BLaER1 treated with 17β-estradiol and CSF1 and Interleukin-3, amounts not matched to agents 10 nM and 100 nM (cell line): ENCODE results near the gene MAB21L4.

Experiments used
- H3K27ac ChIP-seq, 11 experiments: shearing (Covaris generic); formaldehyde crosslinking; 2 replicates each; pipeline ENCODE4 v1.8.1; 2022
- H3K27me3 ChIP-seq, 11 experiments: shearing (Covaris generic); formaldehyde crosslinking; 2 replicates each; pipeline ENCODE4 v1.8.1; 2022
- H3K36me3 ChIP-seq, 11 experiments: shearing (Covaris generic); formaldehyde crosslinking; 2 replicates each; pipeline ENCODE4 v1.8.1; 2022
- H3K4me1 ChIP-seq, 10 experiments: shearing (Covaris generic); formaldehyde crosslinking; 2 replicates each; pipeline ENCODE4 v1.8.1; 2022
- H3K4me2 ChIP-seq, 11 experiments: shearing (Covaris generic); formaldehyde crosslinking; 2 replicates each; pipeline ENCODE4 v1.8.1; 2022
- H3K4me3 ChIP-seq, 10 experiments: shearing (Covaris generic); formaldehyde crosslinking; 2 replicates each; pipeline ENCODE4 v1.8.1; 2022
- H3K9ac ChIP-seq, 11 experiments: shearing (Covaris generic); formaldehyde crosslinking; 2 replicates each; pipeline ENCODE4 v1.8.1; 2022
- H3K9me3 ChIP-seq, 11 experiments: shearing (Covaris generic); formaldehyde crosslinking; replicated peaks in 1 of 11; 2 replicates each; pipeline ENCODE4 v1.8.1; 2022
- H4K20me1 ChIP-seq, 11 experiments: shearing (Covaris generic); formaldehyde crosslinking; 2 replicates each; pipeline ENCODE4 v1.8.1; 2022
- Cebpa-rat ChIP-seq, 11 experiments: shearing (Covaris generic); IDR thresholded peaks; 2 replicates each; pipeline ENCODE4 v1.8.1; 2022

Gene MAB21L4

GRCh38 chr2:240895656-240896388 lies at the start of gene MAB21L4:
MAB21L4 (minus strand) TSS chr2:240896156; CDS start chr2:240895997, 159 bp downstream.
- H3K4me2 ChIP-seq, result peak within 1 kb of the TSS in 9 of 11 experiments; percentile 5 to 73 (median 61); a peak in 16 of 22 replicates
- peaks cover 7 to 45% (median 36%) of the 10 kb centered on the region in 10 experiments; a peak in 18 of 20 replicates for H3K4me1 ChIP-seq
- no peak for TF ChIP-seq Cebpa-rat (IDR thresholded peaks at IDR 0.05)
- no peaks in the 10 kb centered on the region for H3K27me3 ChIP-seq
- H3K36me3 ChIP-seq, result no peaks in the 10 kb centered on the region
- no peak within 1 kb of the TSS for H3K4me3 ChIP-seq
- H3K9me3 ChIP-seq, result 0 out of 22 replicates have a peak, but pooled peaks cover 0 to under 1% (median 0%) of the 10 kb centered on the region in 11 experiments
- H3K27ac ChIP-seq, result no peak within 1 kb of the TSS
- peaks cover 0 to 6% (median 0%) of the 10 kb centered on the region in 11 experiments; a peak in 4 of 22 replicates for H4K20me1 ChIP-seq
- H3K9ac ChIP-seq, result no peak within 1 kb of the TSS

GRCh38 chr2:240936106-240936505 lies 40.1 kb upstream of the MAB21L4 start:
- H3K27me3 ChIP-seq, result peaks cover 0 to 9% (median 0%) of the 10 kb centered on the region in 11 experiments; a peak in 1 of 22 replicates
- peaks cover 6 to 47% (median 43%) of the 10 kb centered on the region in 10 experiments; a peak in 18 of 20 replicates for H3K4me1 ChIP-seq
- no peak overlapping the region for H3K9ac ChIP-seq
- H3K36me3 ChIP-seq, result no peaks in the 10 kb centered on the region
- peaks cover 0 to 17% (median 5%) of the 10 kb centered on the region in 11 experiments; a peak in 6 of 22 replicates for H4K20me1 ChIP-seq
- H3K4me2 ChIP-seq, result no peak overlapping the region
- H3K9me3 ChIP-seq, result peaks cover 8 to 23% (median 18%) of the 10 kb centered on the region in 11 experiments; a peak in 18 of 22 replicates
- no peak overlapping the region for H3K4me3 ChIP-seq
- no peak overlapping the region for H3K27ac ChIP-seq
- TF ChIP-seq Cebpa-rat (IDR thresholded peaks at IDR 0.05), result no peak

- no peaks in the 10 kb centered on the region for H3K36me3 ChIP-seq
- peaks cover 8 to 23% (median 18%) of the 10 kb centered on the region in 11 experiments; a peak in 18 of 22 replicates for H3K9me3 ChIP-seq
- H3K27ac ChIP-seq, result no peak overlapping the region
- peak overlapping the region in 8 of 11 experiments; percentile 3 to 83 (median 76); a peak in 11 of 22 replicates for H3K4me2 ChIP-seq
- peaks cover 6 to 53% (median 45%) of the 10 kb centered on the region in 10 experiments; a peak in 18 of 20 replicates for H3K4me1 ChIP-seq
- H3K9ac ChIP-seq, result no peak overlapping the region
- peaks cover 0 to 17% (median 5%) of the 10 kb centered on the region in 11 experiments; a peak in 6 of 22 replicates for H4K20me1 ChIP-seq
- H3K27me3 ChIP-seq, result peaks cover 0 to 9% (median 0%) of the 10 kb centered on the region in 11 experiments; a peak in 1 of 22 replicates
- TF ChIP-seq Cebpa-rat (IDR thresholded peaks at IDR 0.05), result no peak
- no peak overlapping the region for H3K4me3 ChIP-seq
Measured at GRCh38 chr2:240935103-240935876, 39.3 kb upstream of the MAB21L4 start.

- Histone ChIP-seq H3K4me3 (no peak overlapping the region), H3K36me3 (no peaks in the 10 kb centered on the region), H4K20me1 (peaks cover 0 to 17% (median 5%) of the 10 kb centered on the region in 11 experiments; a peak in 6 of 22 replicates), H3K27me3 (peaks cover 0 to 9% (median 0%) of the 10 kb centered on the region in 11 experiments; a peak in 1 of 22 replicates), H3K9me3 (peaks cover 8 to 23% (median 18%) of the 10 kb centered on the region in 11 experiments; a peak in 18 of 22 replicates), H3K4me1 (peaks cover 6 to 53% (median 45%) of the 10 kb centered on the region in 10 experiments; a peak in 18 of 20 replicates), H3K4me2 (peak overlapping the region in 8 of 11 experiments; percentile 3 to 83 (median 76); a peak in 13 of 22 replicates), H3K9ac (no peak overlapping the region; a peak in 2 of 22 replicates), H3K27ac (no peak overlapping the region)
- TF ChIP-seq Cebpa-rat (IDR thresholded peaks at IDR 0.05), result no peak
Measured at GRCh38 chr2:240934701-240935102, 38.7 kb upstream of the MAB21L4 start.

GRCh38 chr2:240933966-240934700 lies 38.2 kb upstream of the MAB21L4 start:
- H4K20me1 ChIP-seq, result peaks cover 0 to 17% (median 5%) of the 10 kb centered on the region in 11 experiments; a peak in 6 of 22 replicates
- H3K9me3 ChIP-seq, result peaks cover 8 to 23% (median 18%) of the 10 kb centered on the region in 11 experiments; a peak in 18 of 22 replicates
- H3K27me3 ChIP-seq, result peaks cover 0 to 9% (median 0%) of the 10 kb centered on the region in 11 experiments; a peak in 1 of 22 replicates
- peak overlapping the region; percentile 46 to 83 (median 70); a peak in 21 of 22 replicates for H3K4me2 ChIP-seq
- no peak overlapping the region; a peak in 1 of 20 replicates for H3K4me3 ChIP-seq
- H3K27ac ChIP-seq, result no peak overlapping the region
- H3K9ac ChIP-seq, result peak overlapping the region in 1 of 11 experiments; percentile 41; a peak in 4 of 22 replicates
- H3K4me1 ChIP-seq, result peaks cover 6 to 53% (median 45%) of the 10 kb centered on the region in 10 experiments; a peak in 18 of 20 replicates
- no peak for TF ChIP-seq Cebpa-rat (IDR thresholded peaks at IDR 0.05)
- no peaks in the 10 kb centered on the region for H3K36me3 ChIP-seq

GRCh38 chr2:240933048-240933965 lies 37.4 kb upstream of the MAB21L4 start:
- H3K9me3 ChIP-seq, result peaks cover 8 to 21% (median 18%) of the 10 kb centered on the region in 11 experiments; a peak in 18 of 22 replicates
- no peak overlapping the region; a peak in 1 of 20 replicates for H3K4me3 ChIP-seq
- no peak overlapping the region for H3K27ac ChIP-seq
- no peaks in the 10 kb centered on the region for H3K36me3 ChIP-seq
- H3K4me1 ChIP-seq, result peaks cover 6 to 53% (median 45%) of the 10 kb centered on the region in 10 experiments; a peak in 18 of 20 replicates
- H3K9ac ChIP-seq, result peak overlapping the region in 1 of 11 experiments; percentile 41; a peak in 3 of 22 replicates
- H3K4me2 ChIP-seq, result peak overlapping the region; percentile 46 to 83 (median 70); a peak in 21 of 22 replicates
- H4K20me1 ChIP-seq, result peaks cover 0 to 17% (median 5%) of the 10 kb centered on the region in 11 experiments; a peak in 6 of 22 replicates
- no peak for TF ChIP-seq Cebpa-rat (IDR thresholded peaks at IDR 0.05)
- peaks cover 0 to 9% (median 0%) of the 10 kb centered on the region in 11 experiments; a peak in 1 of 22 replicates for H3K27me3 ChIP-seq

GRCh38 chr2:240932724-240933047 lies 36.7 kb upstream of the MAB21L4 start:
- H4K20me1 ChIP-seq, result peaks cover 0 to 17% (median 5%) of the 10 kb centered on the region in 11 experiments; a peak in 6 of 22 replicates
- peaks cover 0 to 9% (median 0%) of the 10 kb centered on the region in 11 experiments; a peak in 1 of 22 replicates for H3K27me3 ChIP-seq
- H3K4me3 ChIP-seq, result no peak overlapping the region
- peak overlapping the region in 8 of 11 experiments; percentile 60 to 83 (median 76); a peak in 14 of 22 replicates for H3K4me2 ChIP-seq
- no peak overlapping the region; a peak in 2 of 22 replicates for H3K9ac ChIP-seq
- H3K36me3 ChIP-seq, result no peaks in the 10 kb centered on the region
- H3K27ac ChIP-seq, result no peak overlapping the region
- peaks cover 8 to 15% (median 11%) of the 10 kb centered on the region in 11 experiments; a peak in 18 of 22 replicates for H3K9me3 ChIP-seq
- H3K4me1 ChIP-seq, result peaks cover 6 to 53% (median 45%) of the 10 kb centered on the region in 10 experiments; a peak in 18 of 20 replicates
- no peak for TF ChIP-seq Cebpa-rat (IDR thresholded peaks at IDR 0.05)
